ENCODE data around the gene KRT84.

The KRT84 gene, protein sequence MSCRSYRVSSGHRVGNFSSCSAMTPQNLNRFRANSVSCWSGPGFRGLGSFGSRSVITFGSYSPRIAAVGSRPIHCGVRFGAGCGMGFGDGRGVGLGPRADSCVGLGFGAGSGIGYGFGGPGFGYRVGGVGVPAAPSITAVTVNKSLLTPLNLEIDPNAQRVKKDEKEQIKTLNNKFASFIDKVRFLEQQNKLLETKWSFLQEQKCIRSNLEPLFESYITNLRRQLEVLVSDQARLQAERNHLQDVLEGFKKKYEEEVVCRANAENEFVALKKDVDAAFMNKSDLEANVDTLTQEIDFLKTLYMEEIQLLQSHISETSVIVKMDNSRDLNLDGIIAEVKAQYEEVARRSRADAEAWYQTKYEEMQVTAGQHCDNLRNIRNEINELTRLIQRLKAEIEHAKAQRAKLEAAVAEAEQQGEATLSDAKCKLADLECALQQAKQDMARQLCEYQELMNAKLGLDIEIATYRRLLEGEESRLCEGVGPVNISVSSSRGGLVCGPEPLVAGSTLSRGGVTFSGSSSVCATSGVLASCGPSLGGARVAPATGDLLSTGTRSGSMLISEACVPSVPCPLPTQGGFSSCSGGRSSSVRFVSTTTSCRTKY

DNA sequence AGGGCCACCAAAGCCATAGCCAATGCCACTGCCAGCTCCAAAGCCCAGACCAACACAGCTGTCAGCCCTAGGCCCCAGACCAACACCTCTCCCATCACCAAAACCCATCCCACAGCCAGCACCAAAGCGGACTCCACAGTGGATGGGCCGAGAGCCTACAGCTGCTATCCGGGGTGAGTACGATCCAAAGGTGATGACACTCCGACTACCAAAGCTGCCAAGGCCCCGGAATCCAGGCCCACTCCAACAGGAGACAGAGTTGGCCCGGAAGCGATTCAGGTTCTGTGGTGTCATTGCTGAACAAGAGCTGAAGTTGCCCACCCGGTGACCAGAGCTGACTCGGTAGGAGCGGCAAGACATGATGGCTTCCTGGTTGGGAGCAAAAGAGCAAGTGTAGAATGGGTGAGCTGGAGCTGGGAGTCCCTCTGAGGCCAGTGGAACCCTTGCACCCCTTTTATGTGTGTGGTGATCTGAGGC is at the start of gene KRT84:
KRT84 (minus strand) TSS at position 427 of the 477 bp plus-strand sequence; CDS start at position 360, 67 bp downstream.
- DNase-seq = no peak

DNA sequence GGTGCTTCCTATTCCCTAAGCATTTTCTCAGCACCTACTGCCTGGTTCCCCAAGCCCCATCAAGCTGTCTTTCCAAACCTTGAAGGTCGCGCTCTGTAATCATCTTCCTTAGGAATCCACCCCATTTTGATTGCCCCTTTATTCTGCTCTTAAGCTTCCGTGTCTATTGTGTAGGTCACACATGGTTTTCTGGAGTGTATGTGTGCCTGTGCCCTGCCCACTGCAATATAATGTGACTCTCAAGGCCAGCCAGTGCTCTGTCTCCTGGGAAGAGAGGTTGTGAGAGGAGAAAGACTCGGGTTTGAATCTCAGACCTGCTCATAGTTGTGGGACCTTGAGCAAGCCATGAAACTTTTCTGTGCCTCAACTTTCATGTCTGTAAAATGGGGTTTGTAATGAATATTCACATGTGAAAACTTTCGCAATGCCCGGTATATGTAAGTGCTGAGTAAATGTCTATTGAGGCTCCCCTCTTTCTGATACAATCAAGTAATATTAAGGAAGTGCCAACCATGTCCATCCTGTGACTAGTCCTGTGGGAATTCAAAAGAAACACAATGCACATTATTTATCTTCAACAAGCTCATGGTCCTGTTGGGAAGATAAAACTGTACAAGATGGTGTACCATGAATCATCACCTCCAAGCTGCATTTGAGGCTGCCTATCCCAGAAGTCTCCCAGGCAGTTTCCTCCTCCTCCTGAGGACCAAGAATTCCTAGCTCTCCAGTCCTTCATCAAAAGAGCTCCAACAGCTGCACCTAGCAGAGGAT is 49.5 kb upstream of the KRT84 start:
- DNase-seq = no peak

DNA sequence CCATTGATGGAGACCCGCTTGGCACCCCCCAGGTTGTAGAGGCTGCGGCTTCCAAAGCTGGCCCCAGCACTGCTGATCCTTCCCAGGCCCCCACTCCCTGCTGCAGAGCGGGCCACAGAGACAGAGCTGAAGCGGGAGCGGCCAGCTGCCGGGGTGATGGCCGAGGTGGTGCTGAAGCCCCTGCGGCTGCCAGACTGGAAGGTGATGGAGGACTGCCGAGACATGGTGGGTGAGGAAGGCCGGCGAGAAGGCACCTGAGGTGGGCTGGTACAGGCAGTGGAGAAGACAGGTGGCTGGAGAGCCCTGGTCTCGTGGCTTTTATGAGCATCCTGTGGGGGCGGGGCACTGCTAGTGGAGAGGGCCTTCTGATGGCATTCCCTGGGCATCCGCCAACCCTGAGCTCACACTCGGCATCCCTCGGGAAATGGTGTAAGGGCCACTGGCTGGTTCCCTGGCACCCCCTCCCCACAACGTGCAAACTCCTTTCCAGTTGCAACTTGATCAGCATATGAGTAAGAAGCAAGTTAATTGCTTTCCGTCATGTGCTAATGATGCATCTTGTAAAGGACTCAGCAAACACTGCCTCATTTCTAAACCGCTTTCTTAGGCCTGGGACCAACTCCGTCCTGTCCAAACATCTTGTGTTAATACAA is 48.8 kb upstream of the KRT84 start, which contains the start of gene KRT75:
KRT75 (minus strand) TSS at position 291 of the 653 bp plus-strand sequence; CDS start at position 224, 67 bp downstream.
- DNase-seq = peak; percentile 91

DNA sequence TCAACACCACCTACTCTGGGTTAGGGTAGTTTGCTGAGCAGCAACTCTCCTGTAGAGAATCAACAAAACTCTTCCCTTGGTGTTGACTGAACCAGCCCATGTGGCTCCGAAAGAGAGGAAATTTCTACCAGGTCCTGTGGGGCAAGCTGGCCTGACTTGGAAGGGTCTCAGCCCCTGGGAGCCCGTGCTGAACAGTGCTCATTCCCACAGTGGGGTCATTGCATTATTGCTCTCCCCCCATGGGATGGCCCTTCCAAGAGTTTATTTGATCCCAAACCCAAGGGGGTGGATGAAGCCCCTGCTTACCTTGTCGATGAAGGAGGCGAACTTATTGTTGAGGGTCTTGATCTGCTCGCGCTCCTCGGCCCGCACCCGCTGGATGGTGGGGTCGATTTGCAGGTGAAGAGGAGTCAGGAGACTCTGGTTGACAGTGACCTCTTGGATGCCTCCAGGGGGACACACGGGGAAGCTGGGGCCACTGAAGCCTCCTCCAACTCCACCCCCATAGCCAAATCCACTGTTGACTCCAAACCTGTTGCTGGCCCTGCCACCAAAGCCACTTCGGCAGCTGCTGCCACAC is 48.1 kb upstream of the KRT84 start:
- DNase-seq = no peak

DNA sequence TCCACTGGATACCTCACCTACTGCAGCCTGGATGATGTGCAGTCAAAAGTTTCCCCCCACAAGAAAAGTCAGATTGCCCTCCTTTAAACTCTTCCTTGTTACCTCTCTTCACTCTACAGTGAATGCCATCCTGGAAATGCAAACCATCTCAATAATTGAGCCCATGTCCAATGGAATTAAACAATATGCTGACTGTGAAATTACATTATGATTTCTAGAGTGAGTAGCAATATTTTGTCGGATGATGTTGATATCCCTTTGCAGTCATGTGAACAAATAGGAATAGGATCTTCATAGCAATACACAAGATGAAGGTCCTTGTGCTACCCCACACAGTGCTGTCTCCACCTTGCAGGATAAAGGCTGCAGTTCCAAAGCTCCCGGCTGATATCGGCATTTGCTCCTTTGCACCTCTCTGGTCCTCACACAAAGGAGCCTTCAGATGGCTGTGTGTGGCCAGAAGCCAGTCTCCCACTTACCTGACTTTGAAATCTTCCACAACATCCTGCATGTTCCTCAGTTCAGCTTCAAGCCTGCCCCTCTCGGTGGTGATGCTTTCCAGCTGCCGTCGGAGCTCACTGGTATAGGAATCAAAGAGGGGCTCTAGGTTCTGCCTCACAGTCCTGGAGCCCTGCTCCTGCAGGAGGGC is 47.2 kb upstream of the KRT84 start:
- DNase-seq = no peak

DNA sequence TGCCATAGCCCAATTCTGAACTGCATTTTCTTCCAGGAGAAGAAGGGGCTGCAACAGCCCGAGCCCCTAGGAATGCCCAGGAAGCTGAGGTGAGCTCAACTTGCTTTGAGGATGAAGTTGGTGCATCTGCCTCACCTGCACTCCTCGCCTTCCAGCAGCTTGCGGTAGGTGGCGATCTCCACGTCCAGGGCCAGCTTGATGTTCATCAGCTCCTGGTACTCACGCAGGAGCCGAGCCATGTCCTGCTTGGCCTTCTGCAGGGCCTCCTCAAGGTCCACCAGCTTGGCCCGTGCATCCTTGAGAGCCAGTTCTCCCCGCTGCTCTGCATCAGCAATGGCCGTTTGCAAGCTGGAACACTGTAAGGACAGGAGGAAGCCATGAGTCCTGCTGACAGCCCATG is 42.7 kb upstream of the KRT84 start:
- DNase-seq = no peak

DNA sequence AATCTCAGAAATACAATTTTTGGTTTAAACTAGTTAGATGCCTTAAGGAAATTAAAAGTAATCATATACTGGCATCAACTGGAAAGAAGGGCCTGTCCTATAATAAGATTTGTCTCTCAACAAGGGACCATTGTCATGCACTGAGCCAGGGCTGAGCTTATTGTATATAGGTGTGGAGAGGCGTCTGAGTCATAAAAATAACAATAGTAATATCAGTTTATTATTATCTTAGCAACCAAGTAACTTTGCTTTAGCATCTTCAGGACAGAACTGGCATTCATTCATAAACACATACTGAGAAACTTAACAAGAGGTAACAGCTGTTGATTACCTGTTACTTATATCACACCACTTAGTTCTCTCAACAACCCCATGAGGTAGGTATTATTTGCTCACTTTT is 41.6 kb upstream of the KRT84 start:
- no peak for DNase-seq

DNA sequence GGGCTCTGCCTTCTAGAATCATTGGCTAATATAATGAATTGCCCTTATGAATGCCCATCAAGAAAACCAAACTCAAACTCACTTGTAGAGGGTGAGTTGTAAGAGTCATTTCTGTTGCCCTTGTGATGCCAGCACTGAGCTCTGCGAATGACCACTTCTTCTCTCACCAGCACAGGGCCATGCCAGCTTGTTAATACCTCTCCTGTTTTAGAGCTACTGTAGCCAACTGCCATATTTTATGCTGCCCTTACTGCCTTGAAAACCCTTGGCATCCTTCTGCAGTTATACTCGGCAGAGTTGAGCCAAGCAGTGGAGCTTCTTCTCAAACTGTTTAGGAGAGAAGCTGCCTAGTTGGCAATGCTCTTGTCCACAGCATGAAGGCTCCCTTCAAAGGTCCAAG is 40.6 kb upstream of the KRT84 start:
- DNase-seq = no peak

DNA sequence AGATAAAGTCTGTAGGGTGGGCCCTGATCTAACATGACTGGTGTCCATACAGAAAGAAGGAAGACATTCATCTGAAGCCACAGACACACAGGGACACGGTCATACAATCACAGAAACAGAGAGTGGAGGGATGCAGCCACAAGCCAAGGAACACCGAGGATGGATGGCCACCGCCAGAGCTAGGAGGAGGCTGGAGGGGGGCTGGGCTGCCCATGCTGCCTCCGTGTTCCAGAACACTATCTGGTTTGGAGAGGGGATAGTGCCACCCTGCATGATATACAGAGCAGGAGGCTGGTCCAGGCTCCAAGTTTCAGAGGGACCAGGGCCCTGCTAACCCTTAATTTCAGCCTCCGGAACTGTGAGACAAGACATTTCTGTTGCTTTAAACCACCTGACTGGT is 40.0 kb upstream of the KRT84 start:
- no peak for DNase-seq

DNA sequence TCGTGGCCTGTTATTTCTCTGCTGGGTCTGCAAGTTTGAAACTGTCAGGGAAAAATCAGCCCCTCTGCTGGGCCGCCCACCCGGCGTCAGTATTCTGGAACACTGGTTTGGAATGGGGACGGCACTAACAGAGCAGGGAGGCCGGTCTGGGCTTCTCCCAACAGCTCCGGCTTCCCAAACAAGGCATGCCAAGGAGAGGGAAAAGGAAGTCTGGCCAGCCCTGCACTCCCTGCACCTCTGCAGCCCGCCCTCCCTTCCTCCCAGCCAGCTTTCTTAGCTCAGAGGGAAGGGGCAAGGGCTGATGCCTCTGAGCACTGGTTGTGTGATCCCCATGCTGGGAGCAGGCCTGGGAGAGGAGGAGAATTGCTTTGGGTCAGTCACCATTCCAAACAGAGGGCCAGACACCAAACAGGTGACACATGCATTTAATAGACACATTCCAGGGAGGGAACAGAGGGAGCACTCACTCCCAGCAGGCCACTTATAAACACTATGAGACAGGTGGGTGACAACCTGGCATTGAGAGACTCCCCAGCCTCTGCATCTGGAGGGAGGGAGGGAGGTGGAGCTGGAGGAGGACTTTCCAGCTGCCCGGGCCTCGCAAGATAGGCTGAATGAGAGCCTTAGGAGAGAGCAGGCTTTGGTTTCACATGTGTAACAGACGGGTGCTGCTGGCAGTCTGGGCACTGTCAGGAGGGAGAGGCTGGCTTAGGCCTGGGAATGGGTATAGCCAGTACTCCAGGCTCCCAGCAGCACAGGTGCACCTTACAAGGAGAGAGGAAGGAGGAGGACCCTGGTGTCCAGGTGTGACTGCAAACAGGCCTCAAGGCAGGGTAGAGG is 38.4 kb upstream of the KRT84 start:
- peak; percentile 47 for DNase-seq

DNA sequence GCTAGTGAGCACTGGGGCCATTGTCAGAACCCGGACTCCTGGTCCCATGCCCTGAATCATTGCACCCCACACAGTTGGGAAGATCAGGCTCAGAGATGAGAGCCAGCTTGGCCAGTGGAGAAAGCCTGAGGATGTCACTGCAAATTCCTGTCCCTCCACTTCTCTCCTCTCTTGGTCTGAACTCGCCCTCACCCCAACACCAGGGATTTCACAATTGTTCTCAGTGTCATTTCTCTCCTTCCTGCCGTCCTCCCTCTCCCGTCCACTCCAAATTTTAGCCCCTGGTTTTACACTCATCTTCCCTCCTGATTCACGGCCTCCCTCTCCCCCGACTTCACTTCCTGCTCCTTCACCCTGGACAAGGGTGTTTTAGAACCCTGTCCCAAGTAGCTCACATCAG is 37.6 kb upstream of the KRT84 start:
- DNase-seq = no peak

DNA sequence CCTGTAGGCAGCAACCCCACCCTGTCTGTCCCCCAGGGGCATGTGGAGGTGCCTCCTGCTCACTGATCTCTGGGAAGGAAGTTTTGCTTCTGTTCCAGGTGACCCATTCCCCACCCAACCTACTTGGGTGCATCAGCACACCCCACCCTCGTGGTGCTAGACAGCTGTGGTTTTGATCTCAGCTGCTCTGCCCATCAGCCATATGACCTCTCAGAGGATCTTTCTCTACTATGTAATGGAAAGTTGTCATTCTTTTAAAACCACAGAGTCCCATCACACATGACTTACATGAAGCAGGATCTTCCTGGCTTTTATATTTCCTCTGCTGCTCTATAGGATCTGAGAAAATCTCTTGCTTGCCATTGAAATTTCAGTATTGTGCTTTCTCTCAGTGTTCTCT is 34.2 kb upstream of the KRT84 start:
- DNase-seq = no peak

DNA sequence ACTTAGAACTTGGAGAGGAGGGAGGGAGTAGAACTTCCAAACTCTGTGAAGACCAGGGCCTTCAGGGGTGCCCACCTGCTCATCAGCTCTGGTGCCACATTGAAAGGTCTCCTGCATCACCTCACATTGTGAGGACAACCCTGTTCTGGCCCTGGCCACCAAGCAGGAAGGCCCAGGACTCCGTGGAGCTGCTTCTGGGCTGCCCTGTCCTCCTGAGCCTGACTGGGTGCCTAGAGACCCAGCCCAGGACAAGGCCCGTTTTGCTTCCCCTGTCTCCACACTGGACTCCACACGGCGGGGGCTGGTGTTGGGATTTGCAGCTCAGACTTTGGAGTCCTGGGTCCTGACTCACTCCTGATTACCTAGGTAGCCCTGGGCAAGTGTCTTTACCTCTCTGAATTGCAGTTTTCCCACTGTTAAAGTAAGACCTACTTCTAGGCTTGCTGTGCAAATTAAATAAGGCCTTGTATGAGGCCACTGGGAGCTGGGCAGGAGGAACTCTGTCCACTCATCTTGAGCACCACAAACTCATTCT is 33.2 kb upstream of the KRT84 start:
- no peak for DNase-seq

DNA sequence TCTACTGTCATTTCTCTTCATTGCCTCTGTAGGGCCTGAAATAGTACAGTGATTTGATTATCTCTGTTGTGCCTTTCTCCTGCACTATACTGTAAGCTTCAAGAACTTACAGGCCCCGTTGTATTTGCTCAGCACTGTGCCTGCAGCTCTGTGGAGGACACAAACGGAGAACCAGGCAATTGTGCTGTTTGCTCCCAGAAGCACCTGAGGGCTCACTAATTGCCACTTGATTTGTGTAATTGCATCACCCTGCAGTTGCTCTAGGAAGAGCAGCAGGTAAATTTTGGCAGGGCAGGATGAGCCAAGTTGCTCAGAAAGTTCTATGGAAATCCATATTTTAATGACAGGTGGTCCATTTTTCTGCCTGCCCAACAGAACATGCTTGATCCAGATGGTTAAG is 32.3 kb upstream of the KRT84 start:
- peak; percentile 66 for DNase-seq

DNA sequence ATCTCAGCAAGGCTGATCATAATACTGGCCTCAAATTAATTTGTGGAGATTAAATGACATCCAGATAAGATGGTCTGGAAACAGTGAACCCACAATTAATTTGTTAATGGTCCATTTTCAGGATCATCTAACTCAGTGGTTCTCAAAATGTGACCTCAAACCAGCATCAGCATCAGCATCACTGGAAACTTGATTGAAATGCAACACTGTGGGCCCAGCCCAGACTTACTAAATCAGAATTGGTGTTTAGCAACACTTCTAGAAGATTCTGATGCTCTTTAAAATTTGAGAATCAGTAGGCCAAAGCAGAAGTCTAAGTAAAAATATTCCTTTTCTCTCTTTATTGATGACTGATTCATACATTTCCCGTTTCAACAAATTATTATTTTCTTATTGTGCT is 31.3 kb upstream of the KRT84 start:
- DNase-seq = no peak

DNA sequence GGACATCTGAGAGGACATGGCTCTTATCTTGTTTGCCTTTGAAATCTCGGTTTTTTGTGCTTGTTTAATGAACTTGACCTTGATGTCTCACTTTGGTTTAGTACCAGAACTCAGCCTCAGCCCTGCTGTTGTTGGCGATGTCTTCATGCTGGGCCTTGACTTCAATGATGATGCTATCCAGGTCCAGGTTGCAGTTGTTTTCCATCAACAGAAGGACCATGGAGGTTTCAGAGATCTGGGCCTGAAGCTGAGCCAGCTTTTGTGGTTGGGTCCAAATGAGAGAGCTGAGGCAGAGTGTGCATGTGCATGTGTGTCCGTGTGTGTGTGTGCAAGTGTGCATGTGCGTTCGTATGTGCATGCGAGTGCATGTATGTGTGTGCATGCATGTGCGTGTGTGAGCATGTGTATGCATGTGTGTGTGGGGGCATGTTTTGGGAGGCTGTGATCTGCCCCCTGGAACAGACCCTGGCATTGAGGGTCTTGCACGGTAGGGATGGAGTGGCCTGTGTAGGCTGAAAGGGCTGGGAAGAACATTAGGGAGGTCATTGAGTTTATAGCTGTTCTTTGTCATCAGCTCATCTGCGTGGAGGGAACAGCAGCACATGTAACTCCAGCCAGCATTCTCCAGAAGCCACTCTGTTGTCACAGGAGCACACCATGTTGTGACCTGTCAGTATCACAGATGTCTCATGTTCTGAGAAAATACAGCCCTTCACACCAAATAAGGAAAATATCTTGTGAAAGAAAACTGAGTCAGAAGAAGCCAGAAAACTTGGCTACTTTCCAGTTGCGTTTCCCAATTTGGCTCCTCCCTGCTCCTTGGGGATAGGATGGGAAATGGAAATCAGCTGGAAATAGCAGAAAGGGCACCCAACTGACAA is 30.7 kb upstream of the KRT84 start:
- DNase-seq = no peak

DNA sequence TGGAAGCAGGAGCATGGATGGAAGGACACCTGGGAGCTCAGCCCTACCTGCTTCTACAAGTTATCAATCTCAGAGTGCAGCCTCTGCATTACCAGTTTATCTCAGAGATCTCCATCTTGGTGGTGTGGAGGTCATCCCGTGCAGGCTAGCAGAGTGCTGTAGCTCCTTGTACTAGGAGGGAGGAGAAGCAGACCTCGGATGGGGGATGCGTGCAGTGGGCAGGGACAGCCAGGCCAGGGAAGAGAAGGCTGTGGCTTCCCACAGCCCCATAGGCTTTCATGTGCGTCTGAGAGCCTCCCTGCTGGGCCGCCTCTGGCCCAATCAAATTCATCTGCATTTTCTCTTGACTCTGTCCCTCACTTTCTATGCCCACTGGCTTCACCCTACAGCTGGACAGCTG is 29.5 kb upstream of the KRT84 start:
- DNase-seq = no peak

DNA sequence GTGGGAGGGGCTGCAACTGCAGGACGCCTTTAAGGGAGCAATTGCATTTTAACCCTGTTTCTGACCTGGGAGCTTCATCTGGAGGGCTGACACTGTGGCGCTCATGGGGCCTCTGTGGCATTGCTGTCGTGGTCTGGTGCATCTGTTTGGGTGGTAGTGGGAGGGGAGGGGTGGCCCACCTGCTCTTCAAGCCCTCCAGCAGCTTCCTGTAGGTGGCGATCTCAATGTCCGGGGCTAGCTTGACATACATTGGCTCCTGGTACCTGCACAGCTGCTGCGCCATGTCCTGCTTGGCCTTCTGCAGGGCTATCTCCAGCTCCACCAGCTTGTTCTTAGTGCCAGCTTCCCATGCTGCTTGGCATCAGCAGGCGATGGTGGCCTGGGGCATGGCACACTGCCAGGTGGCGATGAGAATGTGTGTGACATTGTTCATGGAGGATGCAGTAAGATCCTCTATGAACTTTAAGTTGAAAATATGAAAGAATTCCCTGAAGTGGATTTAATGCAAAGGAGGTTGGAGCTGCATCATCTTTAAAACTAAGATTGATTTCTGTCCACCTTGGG is 28.4 kb upstream of the KRT84 start:
- DNase-seq = no peak

DNA sequence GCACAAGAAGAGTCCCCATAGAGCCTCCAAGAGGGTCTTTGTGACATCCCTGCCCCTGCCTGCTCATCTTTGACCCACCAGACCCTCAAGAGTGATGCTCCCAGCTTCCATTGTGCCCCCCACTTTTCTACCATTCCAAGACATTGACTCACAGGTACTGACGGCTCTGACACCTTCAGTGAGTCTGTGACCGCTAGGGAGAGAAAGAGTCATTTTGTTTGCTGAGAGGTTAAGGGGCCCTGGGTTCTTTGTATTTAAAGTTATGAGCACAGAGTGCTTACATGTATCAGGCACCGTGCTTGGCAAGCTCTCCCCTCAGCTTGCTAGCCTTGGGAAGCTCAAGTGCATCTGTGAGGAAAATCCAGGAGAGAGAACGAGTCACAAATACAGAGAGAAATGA is 27.8 kb upstream of the KRT84 start:
- no peak for DNase-seq

DNA sequence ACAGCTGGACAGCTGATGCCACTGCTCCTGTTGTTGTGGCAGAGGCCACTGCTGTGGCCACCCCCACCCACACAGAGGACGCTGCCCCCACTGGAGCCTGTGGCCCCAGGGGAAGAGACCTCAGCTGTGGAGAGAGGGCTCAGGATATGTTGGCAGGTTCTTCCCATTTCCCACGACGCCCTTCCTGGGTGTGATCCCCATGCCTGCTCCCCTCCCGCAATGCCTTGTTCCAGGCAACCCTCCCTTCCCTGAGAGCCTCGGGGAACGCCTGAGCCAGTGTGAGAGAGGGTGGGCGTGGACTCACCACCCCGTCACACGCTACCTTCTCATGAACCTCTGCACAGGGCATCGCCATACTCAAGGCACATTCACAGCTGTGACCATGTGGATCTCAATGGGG is 26.4 kb upstream of the KRT84 start:
- DNase-seq = no peak
